Right hindlimb (tissue), 1 donor: ENCODE measurements around the gene IFT122.
"Not testable (repeated sequence)": the region's sequence is repeated elsewhere in the genome, so short reads cannot be mapped to it uniquely, and the experiment has no call there.

Experiments
- DNase-seq: peaks from one replicate; pipeline ENCODE4 v3.0.0-alpha.2; 2018

The IFT122 gene

GRCh38 chr3:129481225-129481765, 41.3 kb downstream of the IFT122 start:
- peak; percentile 55 for DNase-seq

- peak; percentile 56 for DNase-seq
Measured at GRCh38 chr3:129481766-129482332, 41.8 kb downstream of the IFT122 start.

GRCh38 chr3:129482721-129483120, 42.7 kb downstream of the IFT122 start:
- no peak for DNase-seq

- DNase-seq, result no peak
Measured at GRCh38 chr3:129483870-129484269, 43.8 kb downstream of the IFT122 start.

GRCh38 chr3:129485146-129485545, 45.1 kb downstream of the IFT122 start:
- DNase-seq, result not testable (repeated sequence)

GRCh38 chr3:129485721-129486663, 46.0 kb downstream of the IFT122 start:
- peak; percentile 64 for DNase-seq

- DNase-seq, result no peak
Measured at GRCh38 chr3:129486664-129487035, 46.6 kb downstream of the IFT122 start.

- no peak for DNase-seq
Measured at GRCh38 chr3:129487183-129487867, 47.3 kb downstream of the IFT122 start.

- DNase-seq, result not testable (repeated sequence)
Measured at GRCh38 chr3:129487868-129488335, 47.9 kb downstream of the IFT122 start.

GRCh38 chr3:129489258-129489657, 49.2 kb downstream of the IFT122 start:
- not testable (repeated sequence) for DNase-seq

GRCh38 chr3:129490273-129490675, 50.2 kb downstream of the IFT122 start:
- DNase-seq, result peak; percentile 88

GRCh38 chr3:129491077-129491476, 51.1 kb downstream of the IFT122 start:
- DNase-seq, result not testable (repeated sequence)

GRCh38 chr3:129491794-129492193, 51.8 kb downstream of the IFT122 start:
- no peak for DNase-seq

GRCh38 chr3:129492691-129493090, 52.7 kb downstream of the IFT122 start:
- DNase-seq, result no peak

GRCh38 chr3:129493206-129493605, 53.2 kb downstream of the IFT122 start:
- DNase-seq, result no peak

GRCh38 chr3:129494499-129494898, 54.5 kb downstream of the IFT122 start:
- not testable (repeated sequence) for DNase-seq

- DNase-seq, result not testable (repeated sequence)
Measured at GRCh38 chr3:129495006-129495639, 55.1 kb downstream of the IFT122 start.

GRCh38 chr3:129497876-129498275, 57.9 kb downstream of the IFT122 start:
- DNase-seq, result not testable (repeated sequence)

GRCh38 chr3:129498603-129499488, 58.8 kb downstream of the IFT122 start:
- not testable (repeated sequence) for DNase-seq

GRCh38 chr3:129499604-129500333, 59.7 kb downstream of the IFT122 start:
- not testable (repeated sequence) for DNase-seq

- no peak for DNase-seq
Measured at GRCh38 chr3:129500334-129500658, 60.3 kb downstream of the IFT122 start.
